IPS DF 4.7 (cell line): Measurements from ENCODE around the gene NFAM1.

Experiments used
- DNase-seq: peaks from one replicate; pipeline ENCODE4 v3.0.0-alpha.2; 2013; ENCODE audit warnings: low spot score; ENCODE audit errors: extremely low read depth

Gene NFAM1

DNA sequence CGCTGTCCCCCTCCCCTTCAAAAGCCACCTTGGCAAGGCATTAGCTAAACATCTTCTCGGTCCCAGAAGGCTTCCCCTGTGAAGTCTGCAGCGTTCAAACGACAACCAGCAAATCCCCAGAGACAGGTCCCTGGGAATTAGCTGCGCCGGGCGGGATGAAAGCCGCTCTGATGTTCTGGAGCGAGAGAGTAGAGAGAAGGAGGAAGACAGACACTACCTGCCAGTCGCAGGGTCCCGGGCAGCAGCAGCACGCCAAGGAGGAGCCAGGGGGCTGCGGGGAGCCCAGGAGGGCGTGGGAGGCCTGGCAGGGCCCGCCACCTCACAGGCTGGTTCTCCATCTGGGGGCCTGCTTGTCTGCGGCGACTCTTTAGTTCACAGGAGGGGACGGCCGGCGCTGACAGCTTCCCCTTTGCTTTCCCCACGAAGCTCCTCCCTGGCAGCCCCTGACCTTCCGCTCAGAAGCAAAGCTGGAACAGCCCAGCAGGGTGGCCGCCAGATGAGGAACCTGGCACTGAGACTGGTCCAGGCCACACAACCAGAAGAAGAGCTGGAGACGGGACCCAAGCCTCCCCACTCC lies at the start of gene NFAM1:
NFAM1 (minus strand) TSS at position 384 of the 577 bp plus-strand sequence; CDS start at position 338, 46 bp downstream.
- DNase-seq = no peak

GRCh38 chr22:42475122-42475521 lies 42.9 kb upstream of the NFAM1 start:
- DNase-seq = no peak

GRCh38 chr22:42473484-42474193 lies 41.4 kb upstream of the NFAM1 start:
- DNase-seq = peak; percentile 46

DNA sequence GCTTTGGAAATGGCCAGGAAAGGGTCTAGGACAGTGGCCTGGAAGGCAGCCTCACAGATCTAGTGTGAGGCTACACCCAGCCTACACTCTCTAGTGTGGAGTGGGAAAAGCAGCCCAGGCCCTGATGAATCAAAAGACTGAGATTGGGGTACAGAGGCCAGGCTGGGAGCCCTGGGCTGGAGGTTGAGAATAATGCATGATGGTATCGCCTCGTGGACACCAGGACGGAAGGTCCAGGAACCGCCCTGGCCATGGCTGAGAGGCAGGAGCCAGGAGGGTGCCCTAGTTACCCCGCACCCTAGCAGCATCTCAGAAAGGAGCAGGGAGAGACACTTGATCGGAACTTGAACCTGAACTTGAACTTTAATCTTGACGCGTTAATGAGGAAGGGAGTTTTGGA lies 40.5 kb upstream of the NFAM1 start:
- DNase-seq = no peak

DNA sequence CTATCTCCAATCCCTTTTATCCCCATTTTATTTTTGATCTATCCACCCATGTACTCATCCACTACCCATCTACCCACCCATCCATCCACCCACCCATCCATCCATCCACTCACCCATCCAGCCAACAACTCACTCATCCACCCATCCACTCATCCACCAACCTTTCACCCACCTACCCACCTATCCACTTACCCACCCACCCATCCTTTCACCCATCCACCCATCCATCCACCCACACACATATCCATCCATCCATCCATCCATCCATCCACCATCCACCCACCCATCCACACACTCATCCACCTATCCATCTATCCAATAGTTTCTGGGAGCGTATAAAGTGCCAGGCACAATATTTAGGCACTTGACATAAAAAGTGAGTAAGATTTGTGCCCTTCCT lies 39.2 kb upstream of the NFAM1 start:
- no peak for DNase-seq

DNA sequence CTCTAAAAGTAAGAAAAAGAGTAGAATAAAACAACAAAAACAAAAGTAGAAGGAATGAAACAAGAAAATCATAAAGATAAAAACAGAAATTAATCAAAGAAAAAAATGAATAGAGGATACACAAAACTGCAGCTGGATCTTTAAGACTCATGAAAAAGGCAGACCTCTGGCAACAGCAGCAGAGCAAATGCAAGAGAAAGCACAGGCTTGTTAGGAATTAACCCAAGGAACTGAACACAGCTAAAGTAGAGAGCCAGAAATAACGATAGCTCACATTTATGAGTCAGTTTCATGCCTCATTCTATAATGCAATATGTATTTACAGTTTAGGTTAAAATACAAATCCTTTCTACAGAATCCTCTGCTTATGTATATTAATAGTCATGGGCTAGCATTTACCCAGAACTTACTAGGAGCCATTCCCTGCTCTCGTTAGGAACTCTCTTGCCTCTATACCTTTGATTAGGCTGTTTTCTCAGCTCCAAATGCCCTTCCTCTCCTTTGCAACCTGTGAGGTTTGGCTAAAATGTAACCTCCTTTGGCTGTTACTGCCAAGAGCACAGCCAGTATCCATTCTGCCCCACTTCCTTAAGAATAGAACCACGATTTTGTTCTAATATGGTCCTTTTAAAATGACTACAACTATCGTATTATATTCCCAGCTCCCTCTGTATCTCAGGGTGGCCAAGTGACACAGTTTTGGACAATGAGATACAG lies 38.3 kb upstream of the NFAM1 start:
- no peak for DNase-seq

GRCh38 chr22:42468841-42469240 lies 36.6 kb upstream of the NFAM1 start:
- DNase-seq = no peak

DNA sequence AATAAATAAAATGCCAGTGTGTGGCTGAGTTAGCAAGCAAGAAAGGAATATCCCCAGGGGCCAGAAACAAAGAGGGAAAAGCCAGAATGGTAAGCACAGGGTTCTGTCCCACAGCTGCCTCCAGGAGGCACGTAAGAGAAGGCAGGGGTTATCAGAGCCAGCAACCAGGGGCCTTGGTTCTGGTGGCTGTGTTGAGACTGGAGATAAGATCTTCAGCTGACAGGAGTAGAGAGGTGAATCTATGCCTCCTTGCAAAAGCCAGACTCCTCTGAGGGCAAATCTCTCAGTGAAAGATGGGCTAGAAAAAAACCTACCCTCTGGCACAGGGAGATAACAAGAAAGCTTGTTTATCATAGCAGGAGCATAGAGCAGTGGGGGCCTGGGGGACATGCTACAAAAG lies 29.8 kb upstream of the NFAM1 start:
- no peak for DNase-seq

DNA sequence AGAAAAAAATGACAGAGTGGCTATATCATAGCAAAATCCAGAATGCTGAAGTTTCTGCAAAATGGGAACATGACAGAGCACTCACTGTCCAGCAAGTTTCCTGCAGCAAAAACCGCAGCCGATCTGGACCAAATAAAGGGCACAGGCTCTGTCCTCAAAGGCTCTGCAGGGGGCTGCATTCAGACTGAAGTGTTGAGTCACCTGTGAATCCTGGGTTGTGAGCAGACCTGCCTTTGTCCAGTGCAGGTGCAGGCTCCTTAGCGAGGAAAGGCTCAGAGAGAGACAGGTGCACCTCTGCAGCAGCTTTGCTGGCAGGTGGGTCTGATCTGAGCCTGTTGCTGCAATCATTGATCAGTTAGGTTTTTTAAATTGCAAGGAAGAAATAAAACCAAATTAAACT lies 29.3 kb upstream of the NFAM1 start:
- DNase-seq = no peak

- no peak for DNase-seq
Observed at GRCh38 chr22:42459287-42460063, 27.3 kb upstream of the NFAM1 start.

DNA sequence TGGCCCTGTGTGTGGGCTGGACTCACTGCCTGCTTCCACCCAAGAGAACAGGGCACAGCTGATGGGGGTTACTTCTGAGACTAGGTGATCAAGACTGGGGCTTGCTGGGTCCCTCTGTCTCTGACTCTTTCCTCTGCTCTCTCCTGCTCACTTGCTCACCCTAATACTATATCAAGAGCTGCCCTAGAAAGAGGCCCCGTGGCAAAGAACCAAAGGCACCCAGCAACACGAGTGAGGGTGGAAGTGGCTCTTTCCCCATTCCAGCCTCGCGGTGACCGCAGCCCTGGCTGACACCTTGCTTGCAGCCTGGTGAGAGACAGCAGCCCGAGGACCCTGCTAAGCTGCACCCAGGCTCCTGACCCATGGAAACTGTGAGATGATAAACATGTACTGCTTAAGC lies 20.7 kb upstream of the NFAM1 start:
- DNase-seq = no peak

GRCh38 chr22:42452456-42452855 lies 20.3 kb upstream of the NFAM1 start:
- no peak for DNase-seq

DNA sequence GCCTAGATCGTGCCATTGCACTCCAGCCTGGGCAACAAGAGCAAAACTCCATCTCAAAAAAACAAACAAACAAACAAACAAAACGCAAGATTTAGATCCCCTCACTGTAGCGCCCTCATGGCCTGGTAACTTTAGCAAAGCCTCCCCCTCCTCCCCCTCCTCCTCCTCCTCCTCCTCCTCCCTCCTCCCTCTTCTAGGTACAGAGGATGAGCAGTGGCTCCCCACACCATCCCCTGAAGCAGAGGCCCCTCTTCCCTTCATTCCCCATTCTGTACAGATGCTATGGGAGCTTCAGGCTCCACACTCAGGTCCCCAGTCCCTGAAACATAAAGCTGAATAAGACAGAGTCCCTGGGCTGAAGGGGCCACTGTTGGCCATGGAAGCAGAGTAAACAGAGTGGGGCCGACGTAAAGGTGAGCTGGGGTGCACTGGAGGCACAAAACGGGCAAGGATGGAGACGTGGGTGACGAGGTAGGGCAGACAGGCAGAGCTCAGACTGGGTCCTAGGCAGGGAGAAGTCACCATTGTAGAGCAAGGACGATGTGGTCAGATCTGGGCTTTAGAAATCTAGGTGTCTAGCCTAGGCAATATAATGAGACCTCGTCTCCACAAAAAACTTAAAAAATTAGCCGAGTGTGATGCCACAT lies 19.4 kb upstream of the NFAM1 start:
- no peak for DNase-seq

DNA sequence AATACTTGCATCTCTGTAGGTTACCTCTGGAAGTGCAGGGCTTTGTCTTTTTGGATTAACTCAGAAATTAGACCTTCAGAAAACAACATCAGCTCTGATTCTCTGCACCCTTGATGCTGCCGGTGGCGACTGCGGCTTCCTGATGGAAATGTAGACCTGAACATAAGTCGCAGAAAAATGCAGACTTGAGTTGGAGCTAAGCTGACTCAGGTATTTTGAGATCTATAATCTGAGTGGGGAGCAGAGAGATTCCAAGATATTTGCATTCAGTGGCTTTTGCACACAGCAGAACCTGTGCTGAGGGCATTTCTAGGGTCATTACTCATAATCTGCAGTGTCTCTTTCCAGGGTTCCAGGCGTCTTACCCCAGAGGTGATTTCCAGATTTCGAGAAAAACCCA lies 18.7 kb upstream of the NFAM1 start:
- DNase-seq = no peak

DNA sequence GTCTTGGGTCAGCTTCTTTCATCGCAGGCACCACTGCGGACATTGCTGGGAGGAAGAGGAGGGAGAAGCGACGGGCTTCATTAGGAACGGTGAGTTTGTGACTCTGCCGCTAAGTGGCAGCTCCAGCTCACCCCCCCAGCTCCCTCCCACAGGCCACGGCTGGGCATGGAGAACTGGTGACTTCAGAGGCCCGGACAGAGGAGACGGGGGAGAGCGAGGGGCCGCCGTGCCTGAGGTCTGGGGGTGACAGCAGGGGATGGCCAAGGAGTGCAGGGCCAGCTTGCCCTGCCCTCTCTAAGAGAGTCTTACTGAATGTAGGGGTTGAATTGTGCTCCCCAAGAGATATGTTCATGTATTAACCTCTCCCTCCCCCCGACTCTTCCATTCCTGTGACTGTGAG lies 13.9 kb upstream of the NFAM1 start:
- DNase-seq = no peak

- DNase-seq = no peak
Observed at GRCh38 chr22:42444077-42444904, 12.1 kb upstream of the NFAM1 start.

- DNase-seq = no peak
Observed at GRCh38 chr22:42443240-42444076, 11.3 kb upstream of the NFAM1 start.

DNA sequence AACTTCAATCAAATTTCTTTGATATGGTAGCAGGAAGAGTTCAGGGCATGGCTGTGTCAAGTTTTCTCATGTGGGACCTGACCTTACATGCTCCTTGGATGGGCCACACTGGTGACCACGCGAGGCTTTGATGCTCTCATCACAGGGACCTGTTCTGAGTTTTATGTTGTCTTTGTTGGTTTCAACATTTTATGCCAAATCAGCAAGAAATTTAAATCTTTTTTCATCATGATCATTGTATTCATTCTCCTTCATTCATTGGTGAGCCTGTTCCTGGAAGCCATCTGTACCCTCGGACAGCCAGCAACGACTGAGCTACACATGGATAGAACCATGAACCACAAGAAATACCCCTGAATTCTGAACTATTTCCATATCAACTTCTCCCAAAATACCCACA lies 10.5 kb upstream of the NFAM1 start:
- DNase-seq = no peak

DNA sequence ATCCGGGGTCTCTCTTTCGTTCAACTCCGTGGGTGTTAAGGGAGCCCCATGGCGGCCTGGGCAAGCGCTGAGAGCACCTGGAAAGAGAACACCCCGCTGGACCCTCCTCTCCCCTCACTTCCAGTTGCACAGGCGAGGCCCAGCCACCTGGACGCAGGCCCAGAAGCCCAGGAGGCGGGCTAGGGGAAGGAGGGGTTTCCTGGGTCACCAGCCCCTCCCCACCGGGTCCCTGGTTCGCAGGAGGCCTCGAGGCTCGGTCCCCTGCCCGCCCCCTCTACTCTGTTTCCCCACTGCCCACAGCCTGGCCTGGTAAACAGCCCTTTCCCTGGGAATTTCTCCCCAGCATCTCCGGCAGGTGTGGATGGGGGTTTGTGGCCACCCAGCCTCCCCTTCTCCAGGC lies 8.5 kb upstream of the NFAM1 start:
- DNase-seq = no peak
